Peyer's patch (tissue), 4 donors: ENCODE data around the gene PABPC1L.

Experiments
- CTCF ChIP-seq, 6 experiments: fragments of 450-650 bp in 4 of 6; fragments of 200-600 bp in 2 of 6; sonication (generic) in 1 of 6; IDR thresholded peaks; one replicate each; pipeline ENCODE4 v1.5.1; 2017 to 2019; ENCODE audit warnings: antibody characterized with exemption in 6 of 6, mild to moderate bottlenecking in 3 of 6, moderate library complexity in 1 of 6
- POLR2A ChIP-seq, 2 donors: fragments of 450-650 bp; IDR thresholded peaks; one replicate each; pipeline ENCODE4 v1.5.1; 2017; ENCODE audit warnings: antibody characterized with exemption in 2 of 2, mild to moderate bottlenecking in 2 of 2, moderate library complexity in 2 of 2

- TF ChIP-seq CTCF (IDR thresholded peaks at IDR 0.05) = no peak
- no peak for TF ChIP-seq POLR2A (IDR thresholded peaks at IDR 0.05)
These were observed 916 bp downstream of the PABPC1L start for GRCh38 chr20:44910690-44911262.
